ENCODE data around the gene ANKAR. TPM values are rescaled to one million over a fixed set of nuclear protein-coding genes. Genes with fewer than 3 reads are reported as not detected.
"Not testable (repeated sequence)": the region's sequence is repeated elsewhere in the genome, so short reads cannot be mapped to it uniquely, and the experiment has no call there.

ANKAR gene
- total RNA-seq, 2 experiments from 2014 or later = 7.9 to 8.0 TPM

DNA sequence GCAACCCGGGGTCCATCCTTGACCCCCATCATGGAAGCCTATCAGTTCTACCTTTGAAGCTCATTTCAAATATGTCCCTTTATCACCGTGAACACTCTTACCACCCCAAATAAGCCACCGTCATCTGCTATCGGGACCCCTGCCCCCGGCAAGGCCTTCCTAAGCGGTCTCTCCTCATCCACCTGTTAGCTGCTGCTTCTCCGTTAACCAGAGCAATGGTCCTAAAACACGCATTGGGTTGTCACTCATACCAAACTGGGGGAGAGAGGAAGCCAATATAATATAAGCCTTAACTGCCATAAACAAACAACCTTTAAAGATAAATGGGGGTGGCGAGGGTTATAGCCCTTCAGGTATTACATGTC is 12.5 kb upstream of the ANKAR start:
- intact Hi-C loops (cut with DNase I, micrococcal nuclease) = loop anchor here (1.0 to 10.0 kb wide), 10 partner anchors 12 to 873 kb away; partner anchors contain the start of genes ORMDL1 (in 2 of the 2), PMS1 (in 2 of the 2), ANKAR (in 1 of the 2) and NEMP2 (in 1 of the 2)
- H3K27me3 Mint-ChIP-seq = no peaks in the 10 kb centered on the region
- peaks cover 16% of the 10 kb centered on the region for H3K36me3 ChIP-seq (ENCODE audit: insufficient read depth, low read length)
- H3K4me3 ChIP-seq (ENCODE audit: low read length) = peak overlapping the region; percentile 97
- TF ChIP-seq, protein P1, sequence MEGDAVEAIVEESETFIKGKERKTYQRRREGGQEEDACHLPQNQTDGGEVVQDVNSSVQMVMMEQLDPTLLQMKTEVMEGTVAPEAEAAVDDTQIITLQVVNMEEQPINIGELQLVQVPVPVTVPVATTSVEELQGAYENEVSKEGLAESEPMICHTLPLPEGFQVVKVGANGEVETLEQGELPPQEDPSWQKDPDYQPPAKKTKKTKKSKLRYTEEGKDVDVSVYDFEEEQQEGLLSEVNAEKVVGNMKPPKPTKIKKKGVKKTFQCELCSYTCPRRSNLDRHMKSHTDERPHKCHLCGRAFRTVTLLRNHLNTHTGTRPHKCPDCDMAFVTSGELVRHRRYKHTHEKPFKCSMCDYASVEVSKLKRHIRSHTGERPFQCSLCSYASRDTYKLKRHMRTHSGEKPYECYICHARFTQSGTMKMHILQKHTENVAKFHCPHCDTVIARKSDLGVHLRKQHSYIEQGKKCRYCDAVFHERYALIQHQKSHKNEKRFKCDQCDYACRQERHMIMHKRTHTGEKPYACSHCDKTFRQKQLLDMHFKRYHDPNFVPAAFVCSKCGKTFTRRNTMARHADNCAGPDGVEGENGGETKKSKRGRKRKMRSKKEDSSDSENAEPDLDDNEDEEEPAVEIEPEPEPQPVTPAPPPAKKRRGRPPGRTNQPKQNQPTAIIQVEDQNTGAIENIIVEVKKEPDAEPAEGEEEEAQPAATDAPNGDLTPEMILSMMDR (IDR thresholded peaks at IDR 0.05) = no peak
- no peak overlapping the region for H3K4me3 Mint-ChIP-seq
- ATAC-seq (ENCODE audit: poor library complexity) = no peak
- peaks cover 29% of the 10 kb centered on the region for H3K36me3 Mint-ChIP-seq (ENCODE audit: low read depth)
- H3K27me3 ChIP-seq (ENCODE audit: control insufficient read depth in 1 of 2, insufficient read depth in 2 of 2, low read length in 2 of 2) = no peaks in the 10 kb centered on the region
- H3K4me1 ChIP-seq (ENCODE audit: insufficient read depth, low read length) = peaks cover 41% of the 10 kb centered on the region
- POLR2A ChIA-PET = interaction anchor here (1.1 to 6.4 kb wide), 6 partner anchors 13 to 221 kb away, joined by 3 to 63 read pairs (median 10); partner anchors contain the start of genes ANKAR, ORMDL1, OSGEPL1 and PMS1
- no peak overlapping the region for H3K27ac Mint-ChIP-seq
- peak overlapping the region; percentile 87 to 93 for H3K27ac ChIP-seq (ENCODE audit: low read depth in 1 of 2, low read length in 2 of 2)
- no peaks in the 10 kb centered on the region for H3K9me3 Mint-ChIP-seq
- DNase-seq = peak in 2 of 14 experiments; percentile 5 to 16
- H3K9me3 ChIP-seq (ENCODE audit: control insufficient read depth in 1 of 2, insufficient read depth in 1 of 2, low read length in 2 of 2) = no peaks in the 10 kb centered on the region
- CTCF ChIA-PET = interaction anchor here (1.4 to 2.7 kb wide), 4 partner anchors 9 to 110 kb away, joined by 3 to 41 read pairs (median 18); partner anchors contain the start of genes ANKAR and OSGEPL1
- peaks cover 60% of the 10 kb centered on the region for H3K4me1 Mint-ChIP-seq (ENCODE audit: low read depth)

DNA sequence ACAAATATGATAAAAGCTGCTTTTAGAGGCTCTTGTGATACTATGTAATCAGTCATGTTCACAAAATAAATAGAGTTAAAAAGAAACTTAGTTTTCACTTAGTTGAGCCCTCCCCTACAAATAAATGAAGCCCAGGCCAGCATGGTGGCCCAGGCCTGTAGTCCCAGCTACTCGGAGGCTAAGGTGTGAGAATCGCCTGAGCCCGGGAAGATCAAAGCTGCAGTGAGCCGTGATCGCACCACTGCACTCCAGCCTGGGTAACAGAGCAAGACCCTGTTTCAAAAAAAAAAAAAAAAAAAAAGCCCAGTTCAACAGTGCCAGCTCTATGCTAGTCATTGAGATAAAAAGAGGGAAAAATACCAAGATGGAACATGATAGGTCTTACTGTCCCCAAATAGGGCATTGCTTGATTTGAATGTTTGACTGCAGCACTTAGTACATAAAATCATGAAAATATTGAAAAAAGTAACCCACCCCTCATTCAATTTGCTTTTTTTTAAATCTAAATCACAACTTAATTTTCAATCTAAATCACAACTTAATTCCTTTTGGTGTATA is 11.7 kb upstream of the ANKAR start:
- Histone ChIP-seq H3K27me3 (ENCODE audit: control insufficient read depth in 1 of 2, insufficient read depth in 2 of 2, low read length in 2 of 2) (no peaks in the 10 kb centered on the region), H3K4me3 (ENCODE audit: low read length) (peak overlapping the region; percentile 97), H3K4me1 (ENCODE audit: insufficient read depth, low read length) (peaks cover 35% of the 10 kb centered on the region), H3K9me3 (ENCODE audit: control insufficient read depth in 1 of 2, insufficient read depth in 1 of 2, low read length in 2 of 2) (no peaks in the 10 kb centered on the region), H3K36me3 (ENCODE audit: insufficient read depth, low read length) (peaks cover 24% of the 10 kb centered on the region), H3K27ac (ENCODE audit: low read depth in 1 of 2, low read length in 2 of 2) (no peak overlapping the region)
- ATAC-seq (ENCODE audit: poor library complexity) = no peak
- Mint-ChIP-seq H3K36me3 (ENCODE audit: low read depth) (peaks cover 37% of the 10 kb centered on the region), H3K27me3 (no peaks in the 10 kb centered on the region), H3K27ac (no peak overlapping the region), H3K9me3 (no peaks in the 10 kb centered on the region), H3K4me3 (no peak overlapping the region), H3K4me1 (ENCODE audit: low read depth) (peaks cover 62% of the 10 kb centered on the region)
- intact Hi-C loops (cut with DNase I, micrococcal nuclease) = loop anchor here (1.0 to 10.0 kb wide), 5 partner anchors 12 to 872 kb away; partner anchors contain the start of genes ANKAR (in 2 of the 2), NEMP2 (in 1 of the 2), ORMDL1 (in 1 of the 2) and PMS1 (in 1 of the 2)
- ChIA-PET CTCF (interaction anchor here (1.4 to 3.3 kb wide), 4 partner anchors 9 to 109 kb away, joined by 3 to 41 read pairs (median 19); partner anchors contain the start of gene ANKAR), POLR2A (interaction anchor here (2.4 to 6.4 kb wide), 3 partner anchors 12 to 121 kb away, joined by 10 to 63 read pairs (median 43); partner anchors contain the start of genes ANKAR, ORMDL1, OSGEPL1 and PMS1)
- DNase-seq = peak in 3 of 14 experiments; percentile 7 to 29 (median 27)
- TF ChIP-seq, protein P1 (IDR thresholded peaks at IDR 0.05) = no peak

DNA sequence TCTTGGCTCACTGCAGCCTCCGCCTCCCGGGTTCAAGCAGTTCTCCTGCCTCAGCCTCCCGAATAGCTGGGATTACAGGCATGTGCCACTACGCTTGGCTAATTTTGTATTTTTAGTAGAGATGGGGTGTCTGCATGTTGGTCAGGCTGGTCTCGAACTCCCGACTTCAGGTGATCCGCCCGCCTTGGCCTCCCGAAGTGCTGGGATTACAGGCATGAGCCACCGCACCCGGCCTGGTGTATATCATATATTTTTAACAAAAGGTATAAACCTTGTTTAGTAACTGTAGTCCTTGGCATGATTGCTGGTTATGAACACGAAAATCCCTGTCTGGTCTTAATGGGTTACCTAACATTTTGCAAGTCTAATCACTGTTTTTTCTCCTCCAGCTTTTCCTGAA is 11.2 kb upstream of the ANKAR start:
- H3K27ac ChIP-seq (ENCODE audit: low read depth in 1 of 2, low read length in 2 of 2); ATAC-seq (ENCODE audit: poor library complexity); H3K9me3 ChIP-seq (ENCODE audit: control insufficient read depth in 1 of 2, insufficient read depth in 1 of 2, low read length in 2 of 2); DNase-seq; H3K9me3 Mint-ChIP-seq; H3K4me3 ChIP-seq (ENCODE audit: low read length); H3K27me3 ChIP-seq (ENCODE audit: control insufficient read depth in 1 of 2, insufficient read depth in 2 of 2, low read length in 2 of 2); H3K27ac Mint-ChIP-seq; H3K27me3 Mint-ChIP-seq: not testable (repeated sequence)
- H3K4me3 Mint-ChIP-seq = peak overlapping the region; percentile 73
- H3K4me1 Mint-ChIP-seq (ENCODE audit: low read depth) = peaks cover 59% of the 10 kb centered on the region
- Histone ChIP-seq H3K36me3 (ENCODE audit: insufficient read depth, low read length) (peaks cover 30% of the 10 kb centered on the region), H3K4me1 (ENCODE audit: insufficient read depth, low read length) (peaks cover 29% of the 10 kb centered on the region)
- H3K36me3 Mint-ChIP-seq (ENCODE audit: low read depth) = peaks cover 43% of the 10 kb centered on the region
- CTCF ChIA-PET = interaction anchor here (3.3 kb wide), 1 partner anchor 12 kb away, joined by 18 read pairs; the partner anchor contains the start of gene ANKAR
- POLR2A ChIA-PET = interaction anchor here (0.8 to 6.4 kb wide), 3 partner anchors 12 to 100 kb away, joined by 3 to 63 read pairs (median 43); partner anchors contain the start of genes ANKAR and OSGEPL1
- intact Hi-C loops (cut with DNase I, micrococcal nuclease) = loop anchor here in 1 of 2 experiments (1.0 to 10.0 kb wide), 5 partner anchors 11 to 871 kb away; partner anchors contain the start of genes ANKAR, NEMP2, ORMDL1 and PMS1
